ENCODE results near the gene DIO3.

- no peak for TF ChIP-seq POLR2A (IDR thresholded peaks at IDR 0.05; ENCODE audit: low read depth, low read length)
- TF ChIP-seq CTCF (conservative IDR thresholded peaks at IDR 0.05; ENCODE audit: low read depth, low read length): no peak
- TF ChIP-seq RFX5 (IDR thresholded peaks at IDR 0.05; ENCODE audit: low read depth, low read length): no peak
- no peak for TF ChIP-seq RCOR1 (IDR thresholded peaks at IDR 0.05; ENCODE audit: insufficient replicate concordance, low read length)
Observed at GRCh38 chr14:101588990-101589389, 27.7 kb downstream of the DIO3 start.

All from IMR-90 (cell line).